Hematopoietic multipotent progenitor cell treated with erythropoietin and hydrocortisone succinate and interleukin-3 and kit ligand, for 6 days (in vitro differentiated cells): ENCODE data around the gene EHMT1.
"Not testable (repeated sequence)": the region's sequence is repeated elsewhere in the genome, so short reads cannot be mapped to it uniquely, and the experiment has no call there.

Experiments used
- DNase-seq: peaks from one replicate; pipeline ENCODE4 v3.0.0-alpha.2; 2015

EHMT1 gene

GRCh38 chr9:137697193-137697592 lies 78.4 kb downstream of the EHMT1 start:
- DNase-seq, result no peak

DNA sequence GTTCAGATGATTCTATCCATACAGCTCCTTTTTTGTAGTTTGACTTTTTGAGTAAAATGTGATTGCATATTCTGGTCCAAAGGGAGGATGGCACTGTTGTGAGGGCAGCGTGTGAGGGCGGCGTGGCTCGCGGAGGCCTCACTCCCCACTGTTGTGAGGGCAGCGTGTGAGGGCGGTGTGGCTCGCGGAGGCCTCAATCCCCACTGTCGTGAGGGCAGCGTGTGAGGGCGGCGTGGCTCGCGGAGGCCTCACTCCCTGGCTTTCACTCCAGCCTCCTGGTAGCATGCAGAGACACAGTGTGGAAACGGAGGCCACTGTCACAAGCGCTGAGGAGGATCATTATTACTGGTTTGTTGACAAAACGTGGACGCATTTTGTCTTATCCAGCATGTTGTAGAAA lies 79.0 kb downstream of the EHMT1 start:
- DNase-seq, result no peak

DNA sequence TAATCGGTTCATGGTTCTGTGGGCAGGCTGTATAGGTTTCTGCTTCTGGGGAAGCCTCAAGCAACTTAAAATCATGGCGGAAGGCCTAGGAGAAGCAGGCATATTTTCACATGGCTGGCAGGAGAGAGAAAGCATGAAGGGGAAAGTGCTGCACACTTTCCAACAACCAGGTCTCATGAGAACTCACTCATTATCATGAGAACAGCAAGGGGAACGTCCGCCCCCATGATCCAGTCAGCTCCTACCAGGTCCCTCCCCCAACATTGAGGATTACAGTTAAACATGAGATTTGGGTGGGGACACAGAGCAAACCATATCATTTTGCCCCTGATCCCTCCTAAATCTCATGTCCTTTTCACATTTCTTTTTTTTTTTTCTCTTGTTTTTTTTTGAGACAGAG lies 82.1 kb downstream of the EHMT1 start:
- no peak for DNase-seq

- DNase-seq, result no peak
These were observed 84.0 kb downstream of the EHMT1 start for GRCh38 chr9:137702615-137703379.

DNA sequence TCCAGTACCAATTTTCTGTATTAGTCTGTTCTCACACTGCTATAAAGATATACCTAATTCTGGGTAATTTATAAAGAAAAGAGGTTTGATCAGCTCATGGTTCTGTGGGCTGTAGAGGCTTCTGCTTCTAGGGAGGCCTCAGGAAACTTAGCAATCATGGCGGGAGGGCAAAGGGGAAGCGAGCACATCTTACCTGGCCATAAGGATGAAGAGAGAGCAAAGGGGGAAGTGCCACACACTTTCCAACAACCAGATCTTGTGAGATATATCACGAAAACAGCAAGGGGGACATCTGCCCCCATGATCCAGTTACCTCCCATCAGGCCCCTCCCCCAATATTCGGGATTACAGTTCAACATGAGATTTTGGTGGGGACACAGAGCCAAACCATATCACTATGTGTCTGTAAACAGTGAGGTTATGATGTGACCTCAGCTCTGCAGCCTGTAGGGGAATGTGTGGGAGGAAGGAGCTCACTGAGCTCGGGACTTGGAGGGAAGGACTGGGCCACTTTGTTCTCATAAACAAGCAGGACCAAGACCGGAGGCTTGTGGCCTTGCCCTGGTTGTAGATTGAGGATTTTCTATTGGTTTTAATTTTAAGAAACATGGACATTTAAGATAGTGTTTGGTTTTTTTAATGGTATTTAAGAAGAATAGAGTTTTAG lies 85.2 kb downstream of the EHMT1 start:
- no peak for DNase-seq

- DNase-seq, result no peak
These were observed 86.6 kb downstream of the EHMT1 start for GRCh38 chr9:137705443-137705863.

DNA sequence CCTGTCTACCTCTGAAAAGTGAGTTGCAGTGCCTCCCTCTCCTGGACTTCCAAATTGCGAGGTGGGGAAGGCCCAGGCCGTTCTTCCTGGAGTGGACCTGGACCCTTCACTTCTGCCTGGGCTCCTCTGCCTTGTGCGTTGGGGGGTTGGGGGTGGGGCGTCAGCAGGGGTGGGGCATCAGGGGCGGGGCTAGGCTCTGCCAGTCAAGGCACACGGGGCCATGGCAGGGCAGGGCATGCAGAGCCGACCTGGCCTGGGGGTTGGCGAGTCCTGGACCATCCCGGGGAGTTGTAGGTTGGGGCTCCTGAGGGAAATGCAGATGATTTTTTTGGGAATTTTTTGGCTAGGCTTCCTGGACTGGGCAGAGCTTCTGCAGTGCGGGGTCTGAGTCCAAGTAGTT lies 87.1 kb downstream of the EHMT1 start:
- peak; percentile 42 for DNase-seq

GRCh38 chr9:137707361-137707760 lies 88.6 kb downstream of the EHMT1 start:
- no peak for DNase-seq

DNA sequence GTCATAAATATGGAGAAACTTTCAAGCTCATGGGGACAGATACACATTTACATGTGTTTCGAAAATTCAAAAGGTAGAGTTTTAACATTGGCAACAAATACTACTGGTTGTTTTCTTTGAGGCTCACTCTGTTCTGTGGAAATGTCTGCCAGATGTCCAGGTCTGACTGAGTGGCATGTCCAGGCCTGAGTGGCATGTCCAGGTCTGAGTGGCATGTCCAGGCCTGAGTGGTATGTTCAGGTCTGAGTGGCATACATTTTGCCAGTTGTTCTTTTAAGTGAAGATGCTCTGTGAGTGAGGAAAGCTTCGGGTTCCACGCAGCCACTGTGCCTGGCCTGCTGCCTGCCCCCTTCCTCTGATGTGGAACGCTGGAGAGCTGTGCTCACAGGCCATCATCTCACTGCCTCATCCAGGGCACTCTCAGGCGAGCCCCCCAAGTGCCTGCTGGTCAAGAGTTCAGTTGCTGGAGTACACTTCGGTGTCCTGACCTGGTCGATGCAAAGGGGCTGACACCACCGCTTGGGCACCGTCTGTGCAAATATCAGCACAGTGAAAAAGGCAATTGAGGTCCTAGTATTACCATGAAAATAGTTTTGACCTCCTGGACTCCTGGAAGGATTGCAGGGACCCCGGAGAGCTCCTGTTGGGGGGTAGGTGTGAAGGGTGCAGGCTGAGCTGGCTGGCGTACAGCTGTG lies 89.9 kb downstream of the EHMT1 start:
- DNase-seq, result no peak

GRCh38 chr9:137709411-137710101 lies 90.8 kb downstream of the EHMT1 start:
- DNase-seq, result no peak

DNA sequence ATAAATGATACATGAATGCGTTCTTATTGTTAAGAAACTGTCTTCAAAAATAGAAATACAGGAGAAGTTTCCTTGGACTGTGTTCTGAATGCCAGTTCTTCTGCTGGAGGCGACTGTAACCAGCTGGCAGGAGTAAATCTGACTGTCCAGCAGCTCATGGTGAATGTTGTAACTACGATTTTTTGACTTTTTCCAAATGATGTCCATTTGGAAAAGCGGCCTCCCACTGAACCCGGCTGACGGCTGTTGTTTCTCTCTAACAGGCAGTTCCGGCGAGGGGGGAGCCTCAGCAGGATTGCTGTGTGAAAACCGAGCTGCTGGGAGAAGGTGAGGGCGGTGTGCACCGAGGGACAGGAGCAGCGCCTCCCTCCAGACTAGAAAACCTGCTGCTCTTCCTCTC lies 91.9 kb downstream of the EHMT1 start:
- no peak for DNase-seq

GRCh38 chr9:137711678-137712105 lies 92.9 kb downstream of the EHMT1 start:
- DNase-seq, result no peak

GRCh38 chr9:137715321-137715720 lies 96.5 kb downstream of the EHMT1 start:
- DNase-seq, result peak; percentile 51

DNA sequence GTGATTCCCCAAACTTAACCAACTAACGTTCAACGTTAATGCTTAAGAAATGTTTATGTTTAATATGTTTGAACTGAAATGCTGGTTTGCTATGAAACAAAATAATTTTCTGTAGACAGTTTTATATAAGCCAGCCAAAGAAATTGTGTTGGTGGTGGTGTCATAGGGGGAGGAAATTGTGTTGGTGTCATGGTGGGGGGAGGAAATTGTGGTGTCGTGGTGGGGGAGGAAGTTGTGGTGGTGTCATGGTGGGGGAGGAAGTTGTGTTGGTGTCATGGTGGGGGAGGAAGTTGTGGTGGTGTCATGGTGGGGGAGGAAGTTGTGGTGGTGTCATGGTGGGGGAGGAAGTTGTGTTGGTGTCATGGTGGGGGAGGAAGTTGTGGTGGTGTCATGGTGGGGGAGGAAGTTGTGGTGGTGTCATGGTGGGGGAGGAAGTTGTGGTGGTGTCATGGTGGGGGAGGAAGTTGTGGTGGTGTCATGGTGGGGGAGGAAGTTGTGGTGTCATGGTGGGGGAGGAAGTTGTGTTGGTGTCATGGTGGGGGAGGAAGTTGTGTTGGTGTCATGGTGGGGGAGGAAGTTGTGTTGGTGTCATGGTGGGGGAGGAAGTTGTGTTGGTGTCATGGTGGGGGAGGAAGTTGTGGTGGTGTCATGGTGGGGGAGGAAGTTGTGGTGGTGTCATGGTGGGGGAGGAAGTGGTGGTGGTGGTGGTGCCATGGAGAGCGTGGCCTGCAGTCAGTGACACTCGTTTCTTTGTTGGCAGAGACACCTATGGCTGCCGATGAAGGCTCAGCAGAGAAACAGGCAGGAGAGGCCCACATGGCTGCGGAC lies 97.3 kb downstream of the EHMT1 start:
- not testable (repeated sequence) for DNase-seq

DNA sequence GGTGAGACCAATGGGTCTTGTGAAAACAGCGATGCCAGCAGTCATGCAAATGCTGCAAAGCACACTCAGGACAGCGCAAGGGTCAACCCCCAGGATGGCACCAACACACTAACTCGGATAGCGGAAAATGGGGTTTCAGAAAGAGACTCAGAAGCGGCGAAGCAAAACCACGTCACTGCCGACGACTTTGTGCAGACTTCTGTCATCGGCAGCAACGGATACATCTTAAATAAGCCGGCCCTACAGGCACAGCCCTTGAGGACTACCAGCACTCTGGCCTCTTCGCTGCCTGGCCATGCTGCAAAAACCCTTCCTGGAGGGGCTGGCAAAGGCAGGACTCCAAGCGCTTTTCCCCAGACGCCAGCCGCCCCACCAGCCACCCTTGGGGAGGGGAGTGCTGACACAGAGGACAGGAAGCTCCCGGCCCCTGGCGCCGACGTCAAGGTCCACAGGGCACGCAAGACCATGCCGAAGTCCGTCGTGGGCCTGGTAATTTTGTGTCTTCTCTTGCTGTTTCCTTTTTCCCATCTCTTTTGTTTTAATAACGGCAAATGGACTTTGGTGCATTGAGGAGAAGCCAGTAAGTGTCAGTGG lies 98.0 kb downstream of the EHMT1 start:
- DNase-seq, result no peak

DNA sequence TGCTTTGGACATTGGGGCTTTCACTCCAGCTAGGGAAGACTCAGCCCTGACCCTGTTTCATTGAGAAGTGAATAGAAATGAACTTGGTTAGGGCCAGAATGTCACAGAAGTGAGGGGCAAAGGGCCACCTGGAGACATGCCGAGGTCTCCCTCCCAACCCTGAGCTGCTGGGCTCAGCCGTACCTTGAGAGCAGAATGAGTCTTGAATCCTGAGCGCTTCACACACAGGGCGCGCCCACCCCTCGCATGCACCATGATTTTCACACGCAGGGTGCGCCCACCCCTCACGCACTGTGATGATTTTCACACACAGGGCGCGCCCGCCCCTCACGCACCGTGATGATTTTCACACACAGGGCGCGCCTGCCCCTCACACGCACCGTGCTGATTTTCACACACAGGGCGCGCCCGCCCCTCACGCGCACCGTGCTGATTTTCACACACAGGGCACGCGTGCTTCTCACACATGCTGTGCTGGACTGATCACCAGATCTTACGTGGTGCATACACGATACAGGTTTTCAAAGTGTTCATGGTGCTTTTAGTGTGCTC lies 99.0 kb downstream of the EHMT1 start:
- no peak for DNase-seq

DNA sequence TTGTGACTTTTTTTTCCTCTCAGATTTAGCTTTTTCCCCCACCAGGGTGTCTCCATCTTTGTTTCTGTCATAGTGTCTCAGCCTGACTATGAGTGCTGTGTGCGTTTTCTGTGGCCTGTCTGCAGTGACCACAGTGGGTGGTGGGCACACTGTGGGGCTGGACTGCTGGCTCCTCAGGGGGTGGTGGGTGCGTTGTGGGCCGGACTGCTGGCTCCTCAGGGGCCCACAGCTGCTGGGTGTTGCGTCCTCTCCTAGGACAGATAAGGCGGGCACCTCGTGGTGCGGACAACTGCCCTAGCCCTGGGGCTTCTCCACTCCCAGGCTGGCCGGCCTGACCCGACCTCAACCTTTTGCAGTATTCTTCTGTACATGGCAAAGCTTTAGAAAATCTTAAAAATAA lies 100.4 kb downstream of the EHMT1 start:
- no peak for DNase-seq

GRCh38 chr9:137720571-137721110 lies 101.8 kb downstream of the EHMT1 start:
- no peak for DNase-seq

GRCh38 chr9:137721479-137721878 lies 102.7 kb downstream of the EHMT1 start:
- no peak for DNase-seq

DNA sequence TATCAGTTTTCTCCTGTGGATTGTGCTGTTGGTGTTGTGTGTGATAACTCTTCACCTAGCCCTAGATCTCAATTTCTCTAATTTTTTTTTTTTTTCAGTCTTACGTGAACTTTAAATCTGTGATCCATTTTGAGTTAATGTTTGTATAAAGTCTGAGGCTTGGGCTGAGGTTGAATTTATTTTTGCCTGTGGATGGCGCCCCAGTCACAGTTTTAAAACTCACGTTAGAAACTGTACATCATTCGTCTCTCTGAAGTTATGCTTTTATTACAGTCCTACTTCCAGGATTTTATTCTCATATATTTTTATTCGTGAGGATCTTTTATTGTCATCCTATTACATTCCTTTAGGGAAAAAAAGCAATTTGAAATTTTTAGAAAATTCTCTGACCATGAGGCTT lies 103.1 kb downstream of the EHMT1 start:
- no peak for DNase-seq

DNA sequence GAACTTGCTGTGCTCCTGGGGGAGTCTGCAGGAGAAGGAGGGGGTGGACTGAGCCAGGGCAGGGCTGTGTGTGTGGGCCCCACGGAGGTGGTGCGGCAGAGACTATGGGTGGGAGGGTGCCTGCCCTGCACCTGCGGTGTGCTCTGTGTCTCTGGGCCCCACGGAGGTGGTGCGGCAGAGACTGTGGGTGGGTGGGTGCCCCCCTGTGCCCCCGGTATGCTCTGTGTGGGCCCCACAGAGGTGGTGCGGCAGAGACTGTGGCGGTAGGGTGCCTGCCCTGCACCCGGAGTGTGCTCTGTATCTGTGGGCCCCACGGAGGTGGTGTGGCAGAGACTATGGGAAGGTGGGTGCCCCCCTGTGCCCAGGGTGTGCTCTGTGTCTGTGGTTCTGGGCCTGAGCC lies 103.7 kb downstream of the EHMT1 start:
- DNase-seq, result no peak
